GM19035 (cell line): ENCODE data around the gene SNAP47.

Source experiments
- ATAC-seq: cut with Tn5 transposase; IDR thresholded peaks from one replicate; pipeline ENCODE4 v1.9.1; 2021; ENCODE audit not compliant: unreplicated experiment

Gene SNAP47

GRCh38 chr1:227795732-227796131 lies 60.5 kb downstream of the SNAP47 start:
- ATAC-seq = no peak

- no peak for ATAC-seq
Observed at GRCh38 chr1:227796359-227796915, 61.2 kb downstream of the SNAP47 start.

- ATAC-seq = no peak
Observed at GRCh38 chr1:227797144-227797543, 61.9 kb downstream of the SNAP47 start.

GRCh38 chr1:227797625-227798024 lies 62.4 kb downstream of the SNAP47 start:
- no peak for ATAC-seq

- ATAC-seq = no peak
Observed at GRCh38 chr1:227798078-227798802, 63.0 kb downstream of the SNAP47 start.

- no peak for ATAC-seq
Observed at GRCh38 chr1:227799756-227800155, 64.5 kb downstream of the SNAP47 start.

GRCh38 chr1:227803933-227804332 lies 68.7 kb downstream of the SNAP47 start:
- ATAC-seq = no peak

GRCh38 chr1:227805606-227806197 lies 70.5 kb downstream of the SNAP47 start:
- no peak for ATAC-seq

- ATAC-seq = no peak
Observed at GRCh38 chr1:227808566-227808965, 73.3 kb downstream of the SNAP47 start.

GRCh38 chr1:227809026-227809425 lies 73.8 kb downstream of the SNAP47 start:
- no peak for ATAC-seq

- ATAC-seq = no peak
Observed at GRCh38 chr1:227813962-227814361, 78.7 kb downstream of the SNAP47 start.

GRCh38 chr1:227815468-227816409 lies 80.5 kb downstream of the SNAP47 start, which contains the start of gene PRSS38:
Gene PRSS38 (plus strand): TSS chr1:227815675. CDS start chr1:227815717, 42 bp downstream.
- no peak for ATAC-seq

- no peak for ATAC-seq
Observed at GRCh38 chr1:227816750-227817446, 81.7 kb downstream of the SNAP47 start.

GRCh38 chr1:227823537-227823936 lies 88.3 kb downstream of the SNAP47 start:
- no peak for ATAC-seq

GRCh38 chr1:227824204-227824603 lies 89.0 kb downstream of the SNAP47 start:
- no peak for ATAC-seq

- ATAC-seq = no peak
Observed at GRCh38 chr1:227828786-227829185, 93.6 kb downstream of the SNAP47 start.
